ENCODE data around the gene MTMR3. TPM values are rescaled to one million over a fixed set of nuclear protein-coding genes. Genes with fewer than 3 reads are reported as not detected.
A peak's percentile ranks its signal among the peaks of the same experiment; 100 is the strongest.

MTMR3 gene
- total and polyA plus RNA-seq, 2 donors from 2014 or later = 9.6 to 56.2 TPM

DNA sequence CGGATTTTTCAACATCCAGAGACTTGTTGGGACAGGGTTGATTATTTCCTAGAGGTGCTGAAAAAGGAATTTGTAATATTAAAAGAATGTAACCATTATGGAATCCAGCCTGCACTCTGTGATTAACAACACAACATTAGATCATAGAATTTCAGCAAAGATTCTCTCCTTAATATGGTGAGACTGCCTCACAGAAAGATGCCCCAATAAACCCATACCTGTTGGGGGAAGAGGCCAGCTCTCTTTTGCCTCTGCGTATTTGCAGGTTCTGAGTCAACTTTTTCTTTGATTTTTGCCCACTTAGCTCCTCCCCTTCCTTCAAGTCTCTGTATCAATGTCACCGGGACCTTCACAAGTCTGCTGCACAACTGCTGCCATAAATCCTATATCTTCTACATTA lies 12.4 kb upstream of the MTMR3 start:
- no peak for FAIRE-seq
- no peak for TF ChIP-seq CTCF (IDR thresholded peaks at IDR 0.05; ENCODE audit: borderline replicate concordance, extremely low read depth, insufficient read depth)
- H3K9me3 ChIP-seq (ENCODE audit: control insufficient read depth in 2 of 3, insufficient read depth in 1 of 3, low read length in 3 of 3) = no peaks in the 10 kb centered on the region
- H3K4me3 ChIP-seq (ENCODE audit: low read length in 3 of 3) = no peak overlapping the region
- H3K9ac ChIP-seq (ENCODE audit: low read length in 3 of 3) = no peak overlapping the region
- intact Hi-C loops (cut with DNase I) = no loop called here
- DNase-seq = no peak
- peak overlapping the region in 1 of 2 donors; percentile 37 for H3K27ac ChIP-seq (ENCODE audit: low read depth in 2 of 2, low read length in 2 of 2)
- peaks cover 0 to 15% (median 7%) of the 10 kb centered on the region in 3 donors for H3K4me1 ChIP-seq (ENCODE audit: control insufficient read depth in 2 of 3, insufficient read depth in 2 of 3, low read depth in 1 of 3, low read length in 3 of 3)
- no peaks in the 10 kb centered on the region for H3K36me3 ChIP-seq (ENCODE audit: control insufficient read depth in 2 of 3, insufficient read depth in 3 of 3, low read length in 3 of 3)
- no peaks in the 10 kb centered on the region for H3K27me3 ChIP-seq (ENCODE audit: control insufficient read depth, insufficient read depth, low read length)

- H3K27ac ChIP-seq (ENCODE audit: low read depth in 2 of 2, low read length in 2 of 2) = peak overlapping the region in 1 of 2 donors; percentile 41
- peak overlapping the region in 1 of 3 donors; percentile 22 for H3K9ac ChIP-seq (ENCODE audit: low read length in 3 of 3)
- no peak overlapping the region for H3K4me3 ChIP-seq (ENCODE audit: low read length in 3 of 3)
- intact Hi-C loops (cut with DNase I) = no loop called here
- no peaks in the 10 kb centered on the region for H3K9me3 ChIP-seq (ENCODE audit: control insufficient read depth in 2 of 3, insufficient read depth in 1 of 3, low read length in 3 of 3)
- peaks cover 0 to 15% (median 7%) of the 10 kb centered on the region in 3 donors for H3K4me1 ChIP-seq (ENCODE audit: control insufficient read depth in 2 of 3, insufficient read depth in 2 of 3, low read depth in 1 of 3, low read length in 3 of 3)
- no peaks in the 10 kb centered on the region for H3K36me3 ChIP-seq (ENCODE audit: control insufficient read depth in 2 of 3, insufficient read depth in 3 of 3, low read length in 3 of 3)
- no peaks in the 10 kb centered on the region for H3K27me3 ChIP-seq (ENCODE audit: control insufficient read depth, insufficient read depth, low read length)
- FAIRE-seq (no peak), DNase-seq (peak in 4 of 5 donors; percentile 87 to 96 (median 94))
- no peak for TF ChIP-seq CTCF (IDR thresholded peaks at IDR 0.05; ENCODE audit: borderline replicate concordance, extremely low read depth, insufficient read depth)
Observed at GRCh38 chr22:29871684-29872083, 11.3 kb upstream of the MTMR3 start.

DNA sequence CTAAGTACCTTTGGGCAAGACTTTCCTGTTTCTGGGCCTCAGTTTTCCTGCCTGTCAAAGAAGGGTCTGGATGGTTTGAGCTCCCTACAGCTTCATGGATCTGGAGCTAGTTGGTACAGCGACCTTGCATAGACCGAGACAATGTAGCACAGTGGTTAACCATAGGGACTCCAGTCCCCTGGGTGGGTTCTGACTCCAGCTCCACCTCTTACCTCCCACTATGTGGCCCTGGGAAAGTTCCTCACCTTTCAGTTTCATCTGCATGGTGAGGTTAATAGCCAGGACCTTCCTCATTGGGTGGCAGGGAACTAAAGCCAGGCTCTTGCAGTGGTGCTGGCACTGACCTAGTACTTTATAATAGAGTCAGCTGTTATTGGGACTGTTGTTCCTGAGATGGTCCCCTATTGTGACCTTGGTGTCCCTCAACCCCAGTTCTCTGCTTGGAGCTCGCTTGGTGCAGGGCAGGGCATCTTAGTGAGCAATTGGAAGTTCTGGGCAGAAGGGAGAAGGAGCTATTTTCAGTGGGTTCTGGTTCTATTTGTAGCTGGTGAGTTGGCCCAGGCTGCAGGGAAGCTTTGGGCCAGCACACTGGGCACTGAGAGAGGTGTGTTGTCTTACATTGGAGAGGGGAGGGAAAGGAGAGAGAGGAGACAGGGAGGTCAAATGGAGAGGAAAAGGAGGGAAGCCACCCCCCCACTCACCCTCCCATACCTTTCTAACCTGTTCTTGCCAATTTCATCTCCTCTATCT lies 10.7 kb upstream of the MTMR3 start:
- no peak for FAIRE-seq
- intact Hi-C loops (cut with DNase I) = no loop called here
- H3K9me3 ChIP-seq (ENCODE audit: control insufficient read depth in 2 of 3, insufficient read depth in 1 of 3, low read length in 3 of 3) = no peaks in the 10 kb centered on the region
- peak overlapping the region in 1 of 2 donors; percentile 41 for H3K27ac ChIP-seq (ENCODE audit: low read depth in 2 of 2, low read length in 2 of 2)
- H3K4me3 ChIP-seq (ENCODE audit: low read length in 3 of 3) = no peak overlapping the region
- no peak for DNase-seq
- no peak overlapping the region for H3K9ac ChIP-seq (ENCODE audit: low read length in 3 of 3)
- no peaks in the 10 kb centered on the region for H3K27me3 ChIP-seq (ENCODE audit: control insufficient read depth, insufficient read depth, low read length)
- H3K36me3 ChIP-seq (ENCODE audit: control insufficient read depth in 2 of 3, insufficient read depth in 3 of 3, low read length in 3 of 3) = no peaks in the 10 kb centered on the region
- H3K4me1 ChIP-seq (ENCODE audit: control insufficient read depth in 2 of 3, insufficient read depth in 2 of 3, low read depth in 1 of 3, low read length in 3 of 3) = peaks cover 0 to 15% (median 7%) of the 10 kb centered on the region in 3 donors
- TF ChIP-seq CTCF (IDR thresholded peaks at IDR 0.05; ENCODE audit: borderline replicate concordance, extremely low read depth, insufficient read depth) = no peak
